Stomach (tissue), 9 donors: ENCODE measurements around the gene ZMAT2. TPM values are rescaled to one million over a fixed set of nuclear protein-coding genes. Genes with fewer than 3 reads are reported as not detected.

Experiments
- DNase-seq, 2 donors: peaks; one replicate each; pipeline versions ENCODE4 v3.0.0 to v3.0.0-alpha.2; 2013 to 2019
- H3K27ac ChIP-seq, 5 donors: fragments of 200-600 bp in 4 of 5; sonication (generic) in 4 of 5; one replicate each; pipeline ENCODE4 v1.5.1; 2013 to 2019; ENCODE audit warnings: mild to moderate bottlenecking in 1 of 5, moderate library complexity in 1 of 5
- H3K27me3 ChIP-seq, 3 donors: fragments of 200-600 bp; sonication (generic); one replicate each; pipeline ENCODE4 v1.5.1; 2017 to 2019; ENCODE audit warnings: mixed run types in 1 of 3
- H3K36me3 ChIP-seq, 4 donors: fragments of 200-600 bp; sonication (generic); 1 replicate in 3 of 4; 2 replicates in 1 of 4; pipeline ENCODE4 v1.5.1; 2016 to 2019
- H3K4me1 ChIP-seq, 4 donors: fragments of 200-600 bp; sonication (generic); one replicate each; pipeline ENCODE4 v1.5.1; 2016 to 2019
- H3K4me3 ChIP-seq, 4 donors: fragments of 200-600 bp; sonication (generic) in 3 of 4; one replicate each; pipeline ENCODE4 v1.5.1; 2016 to 2019; ENCODE audit warnings: mild to moderate bottlenecking in 1 of 4
- H3K9me3 ChIP-seq, 4 donors: fragments of 200-600 bp; sonication (generic); one replicate each; pipeline ENCODE4 v1.5.1; 2016 to 2019
- EP300 ChIP-seq: sonication (generic); formaldehyde crosslinking; IDR thresholded peaks from one replicate; pipeline ENCODE4 v1.6.1; 2017; ENCODE audit warnings: antibody characterized with exemption
- POLR2A ChIP-seq, 4 donors: fragments of 450-650 bp; IDR thresholded peaks; one replicate each; pipeline ENCODE4 v1.6.1; 2016; ENCODE audit warnings: antibody characterized with exemption in 4 of 4, control low read depth in 2 of 4, mild to moderate bottlenecking in 1 of 4, moderate library complexity in 1 of 4
- POLR2AphosphoS5 ChIP-seq, 3 donors: sonication (generic); formaldehyde crosslinking; IDR thresholded peaks; one replicate each; pipeline ENCODE4 v1.6.1; 2016; ENCODE audit warnings: antibody characterized with exemption in 3 of 3
- WGBS, 5 donors: extraction: QIAGEN DNeasy Blood & Tissue Kit in 3 of 5; methylation state at CpG; one replicate each; pipeline versions ENCODE4 v1.1.5 to v1.1.7; 2013 to 2018; 5-methylcytosine and 5-hydroxymethylcytosine counted together
- intact Hi-C: fragments of 100-400 bp; cut with DNase I; formaldehyde crosslinking; loops from one replicate; pipeline ENCODE4 v1.15.1; 2023; ENCODE audit warnings: low total_unique reads
- polyA plus RNA-seq, 3 donors: library from polyadenylated mRNA; stranded (reverse); fragments of 200-250 nt; gene quantifications; one replicate each; pipeline ENCODE4 v1.2.3, GENCODE V29; 2013
- total RNA-seq, 5 donors: library from RNA; depleted of rRNA; stranded (reverse); fragments of >200 nt; gene quantifications; one replicate each; pipeline versions ENCODE4 v1.1.0 to v1.2.3, GENCODE V29; 2014 to 2016
- TF ChIP-seq, protein P1 (sequence below), 7 experiments: fragments of 450-650 bp in 4 of 7; fragments of 200-600 bp in 3 of 7; sonication (generic) in 3 of 7; IDR thresholded peaks; one replicate each; pipeline ENCODE4 v1.5.1; 2016 to 2019; ENCODE audit warnings: antibody characterized with exemption in 7 of 7, control low read depth in 2 of 7, mild to moderate bottlenecking in 1 of 7
- donor health status: healthy with polysubstance abuse.
- donor health status: Bipolar disorder and iron deficiency.
- donor health status: healthy.

Gene ZMAT2
- total and polyA plus RNA-seq, 8 donors, result 30.7 to 143 (median 50.9) TPM

- Histone ChIP-seq H3K9me3 (no peaks in the 10 kb centered on the region), H3K36me3 (peaks cover 50 to 100% (median 98%) of the 10 kb centered on the region in 4 donors), H3K27me3 (no peaks in the 10 kb centered on the region), H3K27ac (peak within 1 kb of the TSS in 1 of 5 donors; percentile 13), H3K4me3 (peak within 1 kb of the TSS in 3 of 4 donors; percentile 19 to 25 (median 20)), H3K4me1 (peaks cover 0 to 21% (median 5%) of the 10 kb centered on the region in 4 donors)
- WGBS, 5 donors, result 88 to 93% (median 91%) methylated on average over 34 to 45 of the region's 45 CpGs
- no peak for TF ChIP-seq EP300
- TF ChIP-seq, protein P1, sequence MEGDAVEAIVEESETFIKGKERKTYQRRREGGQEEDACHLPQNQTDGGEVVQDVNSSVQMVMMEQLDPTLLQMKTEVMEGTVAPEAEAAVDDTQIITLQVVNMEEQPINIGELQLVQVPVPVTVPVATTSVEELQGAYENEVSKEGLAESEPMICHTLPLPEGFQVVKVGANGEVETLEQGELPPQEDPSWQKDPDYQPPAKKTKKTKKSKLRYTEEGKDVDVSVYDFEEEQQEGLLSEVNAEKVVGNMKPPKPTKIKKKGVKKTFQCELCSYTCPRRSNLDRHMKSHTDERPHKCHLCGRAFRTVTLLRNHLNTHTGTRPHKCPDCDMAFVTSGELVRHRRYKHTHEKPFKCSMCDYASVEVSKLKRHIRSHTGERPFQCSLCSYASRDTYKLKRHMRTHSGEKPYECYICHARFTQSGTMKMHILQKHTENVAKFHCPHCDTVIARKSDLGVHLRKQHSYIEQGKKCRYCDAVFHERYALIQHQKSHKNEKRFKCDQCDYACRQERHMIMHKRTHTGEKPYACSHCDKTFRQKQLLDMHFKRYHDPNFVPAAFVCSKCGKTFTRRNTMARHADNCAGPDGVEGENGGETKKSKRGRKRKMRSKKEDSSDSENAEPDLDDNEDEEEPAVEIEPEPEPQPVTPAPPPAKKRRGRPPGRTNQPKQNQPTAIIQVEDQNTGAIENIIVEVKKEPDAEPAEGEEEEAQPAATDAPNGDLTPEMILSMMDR (IDR thresholded peaks at IDR 0.05), result no peak
- no peak for TF ChIP-seq POLR2A (IDR thresholded peaks at IDR 0.05)
- no peak for TF ChIP-seq POLR2AphosphoS5 (IDR thresholded peaks at IDR 0.05)
- intact Hi-C loops, result no loop called here
- no peak for DNase-seq
Measured at GRCh38 chr5:140673187-140673976, 26.9 kb upstream of the ZMAT2 start, which contains the start of gene DND1. Gene DND1 (minus strand): TSS chr5:140673576. CDS start chr5:140673542, 34 bp downstream.

DNA sequence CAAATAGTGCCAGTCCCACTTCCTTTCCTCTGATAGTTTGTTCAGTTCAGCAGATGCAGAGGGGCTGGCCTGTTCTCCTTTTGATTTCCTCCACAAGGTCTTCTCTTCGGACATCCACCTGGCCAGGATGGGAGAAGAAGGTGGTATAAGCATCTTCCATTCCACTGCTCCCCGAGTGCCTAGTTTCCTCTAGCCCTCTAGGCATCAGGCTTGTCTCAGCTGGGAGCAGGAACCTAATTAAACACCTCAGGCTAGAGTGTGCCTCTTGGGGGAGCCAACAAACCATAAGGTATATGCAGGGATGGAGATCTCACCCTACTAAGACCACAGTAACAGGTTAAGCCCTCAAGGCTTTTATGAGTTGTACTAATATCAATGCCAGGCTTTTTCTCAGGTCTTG is 26.0 kb upstream of the ZMAT2 start:
- DNase-seq, result no peak
- Histone ChIP-seq H3K4me1 (peaks cover 0 to 21% (median 5%) of the 10 kb centered on the region in 4 donors), H3K9me3 (no peaks in the 10 kb centered on the region), H3K27ac (no peak overlapping the region), H3K36me3 (peaks cover 48 to 100% (median 98%) of the 10 kb centered on the region in 4 donors), H3K4me3 (no peak overlapping the region), H3K27me3 (no peaks in the 10 kb centered on the region)
- TF ChIP-seq EP300 (no peak), POLR2A (IDR thresholded peaks at IDR 0.05) (no peak), POLR2AphosphoS5 (IDR thresholded peaks at IDR 0.05) (no peak)
- TF ChIP-seq, protein P1 (IDR thresholded peaks at IDR 0.05), result no peak
- intact Hi-C loops, result no loop called here
- 79 to 91% (median 86%) methylated on average over 2 of the region's 2 CpGs for WGBS, 5 donors

- no peak overlapping the region for H3K27ac ChIP-seq
- peaks cover 0 to 21% (median 5%) of the 10 kb centered on the region in 4 donors for H3K4me1 ChIP-seq
- no peak for TF ChIP-seq EP300
- TF ChIP-seq POLR2A (IDR thresholded peaks at IDR 0.05), result no peak
- no peak for TF ChIP-seq POLR2AphosphoS5 (IDR thresholded peaks at IDR 0.05)
- TF ChIP-seq, protein P1 (IDR thresholded peaks at IDR 0.05), result no peak
- no peak overlapping the region for H3K4me3 ChIP-seq
- DNase-seq, result no peak
- peaks cover 46 to 100% (median 98%) of the 10 kb centered on the region in 4 donors for H3K36me3 ChIP-seq
- no peaks in the 10 kb centered on the region for H3K9me3 ChIP-seq
- 88 to 97% (median 93%) methylated on average over 4 of the region's 4 CpGs for WGBS, 5 donors
- intact Hi-C loops, result no loop called here
- no peaks in the 10 kb centered on the region for H3K27me3 ChIP-seq
Measured at GRCh38 chr5:140674629-140675028, 25.6 kb upstream of the ZMAT2 start.

DNA sequence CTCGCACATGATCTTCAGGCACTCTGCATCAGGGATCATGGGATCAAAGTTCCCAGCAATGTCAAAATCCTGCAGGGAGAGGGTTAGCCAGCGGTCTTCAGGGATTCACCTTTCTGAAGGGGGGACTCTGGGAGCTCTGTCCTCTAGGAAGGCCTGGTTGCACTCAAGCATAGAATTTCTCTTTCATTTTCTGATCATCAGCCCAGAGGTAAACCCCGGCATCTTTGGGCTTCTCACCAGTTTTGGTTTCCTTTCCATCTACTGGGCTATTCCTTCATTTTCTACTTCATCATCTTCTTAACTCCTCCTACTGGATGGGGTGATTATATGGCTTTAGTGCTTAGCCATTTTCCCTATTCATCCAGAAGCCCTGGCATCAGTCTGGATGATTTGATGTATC is 22.3 kb upstream of the ZMAT2 start:
- Histone ChIP-seq H3K9me3 (no peaks in the 10 kb centered on the region), H3K27ac (no peak overlapping the region), H3K36me3 (peaks cover 49 to 100% (median 98%) of the 10 kb centered on the region in 4 donors), H3K27me3 (no peaks in the 10 kb centered on the region), H3K4me3 (no peak overlapping the region), H3K4me1 (peaks cover 0 to under 1% (median 0%) of the 10 kb centered on the region in 4 donors)
- 80 to 100% (median 95%) methylated on average over 3 of the region's 3 CpGs for WGBS, 5 donors
- no peak for DNase-seq
- TF ChIP-seq, protein P1 (IDR thresholded peaks at IDR 0.05), result no peak
- TF ChIP-seq POLR2AphosphoS5 (IDR thresholded peaks at IDR 0.05), result no peak
- TF ChIP-seq POLR2A (IDR thresholded peaks at IDR 0.05), result no peak
- no peak for TF ChIP-seq EP300
- intact Hi-C loops, result no loop called here
